Measurements from ENCODE around the gene CELF1. TPM values are rescaled to one million over a fixed set of nuclear protein-coding genes. Genes with fewer than 3 reads are reported as not detected.

The CELF1 gene
- polyA plus RNA-seq, 1 experiment, result 87.2 TPM

DNA sequence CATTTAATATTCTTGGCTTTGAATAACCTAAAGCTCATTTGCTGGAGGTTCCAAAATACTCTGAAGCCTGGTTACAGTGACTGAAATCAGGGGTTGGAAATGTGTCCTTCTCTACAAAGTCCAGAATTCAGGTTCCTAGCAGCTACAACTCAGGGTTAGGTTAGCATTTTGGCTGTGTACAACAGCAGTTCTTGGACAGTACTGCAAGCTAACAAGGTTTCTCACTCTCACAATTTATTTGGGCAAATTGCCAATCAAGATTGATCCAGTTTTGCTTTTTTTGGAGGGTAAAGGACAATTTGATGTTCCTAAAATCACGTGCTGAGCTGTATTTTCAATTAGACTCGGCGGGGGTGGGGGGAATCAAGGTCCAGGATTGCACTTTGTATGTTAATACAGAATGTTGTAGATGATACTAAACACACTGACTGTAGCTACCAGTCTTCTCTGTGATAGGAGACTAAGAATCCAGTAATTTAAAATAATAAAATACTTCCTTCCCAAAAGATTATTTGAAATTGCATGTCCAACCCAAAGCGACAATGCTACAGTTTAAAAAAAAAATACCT is 54.3 kb downstream of the CELF1 start:
- no peak overlapping the region for H3K27ac ChIP-seq (ENCODE audit: low read depth, low read length)
- no peaks in the 10 kb centered on the region for H3K9me3 ChIP-seq (ENCODE audit: control insufficient read depth, insufficient read depth, low read length)
- CTCF ChIA-PET, result interaction anchor here (0.8 to 1.2 kb wide), 4 partner anchors 13 to 86 kb away, joined by 3 to 7 read pairs (median 4); no protein-coding TSS in a partner anchor
- TF ChIP-seq, protein P1, sequence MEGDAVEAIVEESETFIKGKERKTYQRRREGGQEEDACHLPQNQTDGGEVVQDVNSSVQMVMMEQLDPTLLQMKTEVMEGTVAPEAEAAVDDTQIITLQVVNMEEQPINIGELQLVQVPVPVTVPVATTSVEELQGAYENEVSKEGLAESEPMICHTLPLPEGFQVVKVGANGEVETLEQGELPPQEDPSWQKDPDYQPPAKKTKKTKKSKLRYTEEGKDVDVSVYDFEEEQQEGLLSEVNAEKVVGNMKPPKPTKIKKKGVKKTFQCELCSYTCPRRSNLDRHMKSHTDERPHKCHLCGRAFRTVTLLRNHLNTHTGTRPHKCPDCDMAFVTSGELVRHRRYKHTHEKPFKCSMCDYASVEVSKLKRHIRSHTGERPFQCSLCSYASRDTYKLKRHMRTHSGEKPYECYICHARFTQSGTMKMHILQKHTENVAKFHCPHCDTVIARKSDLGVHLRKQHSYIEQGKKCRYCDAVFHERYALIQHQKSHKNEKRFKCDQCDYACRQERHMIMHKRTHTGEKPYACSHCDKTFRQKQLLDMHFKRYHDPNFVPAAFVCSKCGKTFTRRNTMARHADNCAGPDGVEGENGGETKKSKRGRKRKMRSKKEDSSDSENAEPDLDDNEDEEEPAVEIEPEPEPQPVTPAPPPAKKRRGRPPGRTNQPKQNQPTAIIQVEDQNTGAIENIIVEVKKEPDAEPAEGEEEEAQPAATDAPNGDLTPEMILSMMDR (IDR thresholded peaks at IDR 0.05; ENCODE audit: low read depth, low read length), result no peak
- no peak overlapping the region for H3K4me3 ChIP-seq (ENCODE audit: low read depth, low read length)
- no peaks in the 10 kb centered on the region for H3K27me3 ChIP-seq (ENCODE audit: control insufficient read depth, insufficient read depth, low read length)
- POLR2A ChIA-PET, result no interaction called here
- no peak for DNase-seq (ENCODE audit: low read depth, low spot score)

DNA sequence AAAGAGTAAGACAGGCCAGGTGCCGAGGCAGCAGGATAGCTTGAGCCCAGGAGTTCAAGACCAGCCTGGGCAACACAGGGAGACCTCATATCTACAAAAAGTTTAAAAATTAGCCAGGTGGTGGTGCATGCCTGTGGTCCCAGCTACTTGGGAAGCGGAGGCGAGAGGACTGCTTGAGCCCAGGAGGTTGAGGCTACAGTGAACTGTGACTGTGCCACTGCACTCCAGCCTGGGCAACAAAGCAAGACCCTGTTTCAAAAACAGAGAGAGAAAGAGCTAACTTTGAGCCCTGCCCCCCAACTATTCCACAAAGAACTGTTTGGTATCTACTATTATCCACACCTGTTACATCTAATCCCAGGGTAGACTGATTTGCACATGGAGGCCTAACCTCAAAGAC is 54.8 kb downstream of the CELF1 start:
- DNase-seq (ENCODE audit: low read depth, low spot score), result no peak
- CTCF ChIA-PET, result interaction anchor here (1.0 to 1.2 kb wide), 3 partner anchors 20 to 86 kb away, joined by 3 to 7 read pairs (median 5); no protein-coding TSS in a partner anchor
- H3K4me3 ChIP-seq (ENCODE audit: low read depth, low read length), result no peak overlapping the region
- no peaks in the 10 kb centered on the region for H3K9me3 ChIP-seq (ENCODE audit: control insufficient read depth, insufficient read depth, low read length)
- TF ChIP-seq, protein P1 (IDR thresholded peaks at IDR 0.05; ENCODE audit: low read depth, low read length), result no peak
- POLR2A ChIA-PET, result no interaction called here
- H3K27me3 ChIP-seq (ENCODE audit: control insufficient read depth, insufficient read depth, low read length), result no peaks in the 10 kb centered on the region
- no peak overlapping the region for H3K27ac ChIP-seq (ENCODE audit: low read depth, low read length)

DNA sequence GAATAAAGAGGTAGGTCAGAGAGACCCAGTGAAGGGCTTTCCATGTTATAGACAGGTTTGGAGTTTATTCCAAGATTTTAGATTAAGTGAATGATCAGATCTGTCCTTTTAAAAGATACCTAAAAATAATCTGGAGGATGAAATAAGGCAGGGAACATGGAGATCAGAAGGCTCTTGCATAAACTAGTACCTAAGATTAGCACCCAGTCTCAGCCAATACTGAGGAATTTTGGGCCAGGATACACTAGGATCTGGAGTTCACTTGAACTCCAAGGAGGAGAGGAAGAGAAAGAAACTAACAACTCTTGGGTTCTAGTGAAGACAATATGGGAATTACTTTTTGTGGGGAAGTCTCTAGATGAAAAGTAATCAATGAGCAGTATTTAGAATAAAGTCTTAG is 56.1 kb downstream of the CELF1 start:
- TF ChIP-seq, protein P1 (IDR thresholded peaks at IDR 0.05; ENCODE audit: low read depth, low read length), result no peak
- Histone ChIP-seq H3K27ac (ENCODE audit: low read depth, low read length) (no peak overlapping the region), H3K9me3 (ENCODE audit: control insufficient read depth, insufficient read depth, low read length) (no peaks in the 10 kb centered on the region), H3K27me3 (ENCODE audit: control insufficient read depth, insufficient read depth, low read length) (no peaks in the 10 kb centered on the region), H3K4me3 (ENCODE audit: low read depth, low read length) (no peak overlapping the region)
- ChIA-PET CTCF (interaction anchor here (0.5 to 1.5 kb wide), 2 partner anchors 39 to 55 kb away, joined by 3 read pairs; no protein-coding TSS in a partner anchor), POLR2A (no interaction called here)
- no peak for DNase-seq (ENCODE audit: low read depth, low spot score)

GRCh38 chr11:47495856-47496217 is 57.1 kb downstream of the CELF1 start:
- CTCF ChIA-PET, result interaction anchor here (1.5 kb wide), 1 partner anchor 56 kb away, joined by 3 read pairs; no protein-coding TSS in a partner anchor
- H3K4me3 ChIP-seq (ENCODE audit: low read depth, low read length), result no peak overlapping the region
- POLR2A ChIA-PET, result interaction anchor here (0.7 kb wide), 1 partner anchor 11 kb away, joined by 3 read pairs; no protein-coding TSS in a partner anchor
- no peak overlapping the region for H3K27ac ChIP-seq (ENCODE audit: low read depth, low read length)
- H3K9me3 ChIP-seq (ENCODE audit: control insufficient read depth, insufficient read depth, low read length), result no peaks in the 10 kb centered on the region
- DNase-seq (ENCODE audit: low read depth, low spot score), result no peak
- H3K27me3 ChIP-seq (ENCODE audit: control insufficient read depth, insufficient read depth, low read length), result no peaks in the 10 kb centered on the region
- TF ChIP-seq, protein P1 (IDR thresholded peaks at IDR 0.05; ENCODE audit: low read depth, low read length), result no peak

DNA sequence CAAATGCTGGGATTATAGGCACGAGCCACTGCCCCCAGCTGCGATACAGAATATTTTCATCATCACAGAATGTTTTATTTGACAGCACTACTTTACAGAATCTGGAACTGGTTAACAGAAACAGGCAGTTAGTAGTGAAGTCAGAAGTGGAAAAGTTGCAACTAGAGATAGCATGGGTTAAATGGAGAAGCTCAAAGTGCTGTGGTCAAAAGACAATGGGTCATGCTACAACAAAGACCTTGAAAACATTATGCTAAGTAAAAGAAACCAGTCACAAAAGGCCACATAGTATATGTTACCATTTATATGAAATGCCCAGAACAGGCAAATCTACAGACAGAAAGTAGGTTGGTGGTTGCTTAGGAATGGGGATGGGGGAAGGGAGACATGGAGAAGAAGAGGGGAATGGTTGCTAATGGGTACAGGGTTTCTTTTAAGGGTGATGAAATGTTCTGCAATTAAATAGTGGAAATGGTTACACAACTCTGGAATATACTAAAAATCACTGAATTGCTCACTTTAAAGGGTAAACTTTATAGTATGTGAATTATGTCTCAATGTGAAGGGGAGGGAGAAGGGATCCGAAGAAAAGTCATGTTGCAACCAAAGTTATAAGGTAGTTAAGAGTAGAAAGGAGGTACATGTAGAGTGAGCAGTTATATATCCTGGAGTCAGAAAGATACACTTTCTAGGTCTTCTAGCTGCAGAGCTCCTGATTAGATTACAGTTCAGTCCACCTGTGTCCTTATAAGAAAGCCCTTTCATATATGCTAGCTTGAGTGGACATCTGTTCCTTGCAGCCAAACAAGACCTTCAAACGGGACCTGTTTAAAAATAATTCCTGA is 57.7 kb downstream of the CELF1 start:
- no peaks in the 10 kb centered on the region for H3K27me3 ChIP-seq (ENCODE audit: control insufficient read depth, insufficient read depth, low read length)
- no peak overlapping the region for H3K4me3 ChIP-seq (ENCODE audit: low read depth, low read length)
- DNase-seq (ENCODE audit: low read depth, low spot score), result peak; percentile 18
- peak overlapping the region; percentile 47 for H3K27ac ChIP-seq (ENCODE audit: low read depth, low read length)
- H3K9me3 ChIP-seq (ENCODE audit: control insufficient read depth, insufficient read depth, low read length), result no peaks in the 10 kb centered on the region
- TF ChIP-seq, protein P1 (IDR thresholded peaks at IDR 0.05; ENCODE audit: low read depth, low read length), result no peak
- ChIA-PET CTCF (interaction anchor here (1.5 kb wide), 1 partner anchor 56 kb away, joined by 3 read pairs; no protein-coding TSS in a partner anchor), POLR2A (interaction anchor here (0.7 kb wide), 1 partner anchor 11 kb away, joined by 3 read pairs; no protein-coding TSS in a partner anchor)
